ENCODE measurements around the gene DCBLD1.

DCBLD1 gene

GRCh38 chr6:117448732-117449485 is 33.6 kb upstream of the DCBLD1 start:
- DNase-seq (ENCODE audit: low read depth), result peak; percentile 94
- no peak for TF ChIP-seq CTCF (conservative IDR thresholded peaks at IDR 0.05; ENCODE audit: control insufficient read depth, insufficient read depth, low read depth, low read length)
- no peak overlapping the region for H3K4me3 ChIP-seq (ENCODE audit: control insufficient read depth, low read depth, low read length)

- peak; percentile 70 for TF ChIP-seq CTCF (conservative IDR thresholded peaks at IDR 0.05; ENCODE audit: control insufficient read depth, insufficient read depth, low read depth, low read length)
- no peak overlapping the region for H3K4me3 ChIP-seq (ENCODE audit: control insufficient read depth, low read depth, low read length)
- peak; percentile 85 for DNase-seq (ENCODE audit: low read depth)
These were observed 32.7 kb upstream of the DCBLD1 start for GRCh38 chr6:117449549-117450439.

GRCh38 chr6:117451671-117452070 is 30.8 kb upstream of the DCBLD1 start:
- no peak for TF ChIP-seq CTCF (conservative IDR thresholded peaks at IDR 0.05; ENCODE audit: control insufficient read depth, insufficient read depth, low read depth, low read length)
- no peak for DNase-seq (ENCODE audit: low read depth)
- H3K4me3 ChIP-seq (ENCODE audit: control insufficient read depth, low read depth, low read length), result no peak overlapping the region

- TF ChIP-seq CTCF (conservative IDR thresholded peaks at IDR 0.05; ENCODE audit: control insufficient read depth, insufficient read depth, low read depth, low read length), result no peak
- no peak for DNase-seq (ENCODE audit: low read depth)
- no peak overlapping the region for H3K4me3 ChIP-seq (ENCODE audit: control insufficient read depth, low read depth, low read length)
These were observed 26.2 kb upstream of the DCBLD1 start for GRCh38 chr6:117456250-117456649.

GRCh38 chr6:117456998-117457397 is 25.5 kb upstream of the DCBLD1 start:
- no peak for DNase-seq (ENCODE audit: low read depth)
- TF ChIP-seq CTCF (conservative IDR thresholded peaks at IDR 0.05; ENCODE audit: control insufficient read depth, insufficient read depth, low read depth, low read length), result no peak
- no peak overlapping the region for H3K4me3 ChIP-seq (ENCODE audit: control insufficient read depth, low read depth, low read length)

- DNase-seq (ENCODE audit: low read depth), result no peak
- H3K4me3 ChIP-seq (ENCODE audit: control insufficient read depth, low read depth, low read length), result no peak overlapping the region
- no peak for TF ChIP-seq CTCF (conservative IDR thresholded peaks at IDR 0.05; ENCODE audit: control insufficient read depth, insufficient read depth, low read depth, low read length)
These were observed 23.1 kb upstream of the DCBLD1 start for GRCh38 chr6:117459204-117459944.
